GM19238 (cell line): ENCODE measurements around the gene TRAF7.

Experiments
- DNase-seq: peaks from one replicate; pipeline ENCODE4 v3.0.0; 2011; ENCODE audit warnings: low spot score; ENCODE audit not compliant: insufficient read length

The TRAF7 gene

DNA sequence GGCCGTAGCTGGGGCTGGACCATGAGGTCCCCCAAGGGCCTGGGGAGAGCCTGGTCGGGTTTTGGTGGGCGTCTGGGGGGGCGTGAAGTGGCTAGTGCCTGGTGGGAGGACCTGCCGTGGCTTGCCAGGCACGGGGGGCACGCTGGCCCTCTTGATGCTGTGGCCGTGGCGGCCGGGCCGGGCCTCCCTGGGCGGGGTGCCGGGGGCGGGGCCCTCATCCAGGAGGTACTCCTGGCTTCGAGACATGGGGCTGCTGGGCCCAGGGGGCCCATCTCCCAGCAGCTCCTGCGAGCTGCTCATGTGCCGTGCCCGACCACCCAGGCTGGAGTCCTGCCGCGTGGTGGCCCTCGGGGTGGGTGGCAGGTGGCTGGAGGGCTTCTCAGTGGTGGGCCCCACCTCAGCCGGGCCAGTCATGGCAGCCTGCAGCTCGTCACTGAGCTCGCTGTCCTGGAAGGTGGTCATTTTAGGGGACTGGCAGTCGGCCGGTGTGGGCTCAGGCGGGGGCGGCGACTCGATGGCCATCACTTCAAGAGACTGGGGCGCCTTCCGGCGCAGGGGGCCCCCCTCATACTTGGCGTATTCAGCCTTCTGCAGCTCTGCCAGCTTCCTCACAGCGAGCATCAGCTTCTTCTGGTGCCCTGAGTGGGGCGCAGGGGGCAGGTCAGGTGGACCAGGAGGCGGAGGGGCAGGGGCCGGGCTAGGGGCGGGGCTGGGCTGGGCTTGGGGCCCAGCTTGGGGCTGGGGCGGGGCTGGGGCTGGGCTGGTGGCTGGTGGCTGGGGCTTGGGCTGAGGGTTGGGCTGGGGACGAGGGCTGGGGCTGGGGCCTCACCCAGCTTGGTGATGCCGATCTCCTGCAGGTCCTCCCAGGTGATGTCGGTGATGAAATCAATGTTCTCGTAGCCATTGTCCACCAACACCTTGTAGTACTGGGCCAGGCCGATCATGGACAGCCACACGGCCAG, 25.7 kb downstream of the TRAF7 start:
- no peak for DNase-seq

DNA sequence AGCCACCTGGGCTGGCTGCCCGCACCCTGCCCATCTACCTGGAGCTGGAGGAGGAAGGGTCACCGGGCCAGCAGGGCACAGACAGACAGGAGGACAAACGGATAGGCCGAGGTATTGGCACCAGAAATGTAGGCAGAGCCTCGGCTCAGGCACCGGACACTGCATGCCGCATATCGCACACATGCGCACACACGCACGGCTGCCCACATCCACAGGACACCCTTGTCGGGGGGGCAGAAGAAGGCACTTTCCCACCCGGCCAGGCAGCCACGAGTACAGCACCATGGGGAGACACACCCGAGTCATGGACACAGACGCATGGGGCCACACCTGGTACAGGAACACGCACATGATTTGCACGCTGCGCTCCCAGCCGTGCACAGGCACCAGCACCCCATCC, 26.4 kb downstream of the TRAF7 start:
- no peak for DNase-seq

DNA sequence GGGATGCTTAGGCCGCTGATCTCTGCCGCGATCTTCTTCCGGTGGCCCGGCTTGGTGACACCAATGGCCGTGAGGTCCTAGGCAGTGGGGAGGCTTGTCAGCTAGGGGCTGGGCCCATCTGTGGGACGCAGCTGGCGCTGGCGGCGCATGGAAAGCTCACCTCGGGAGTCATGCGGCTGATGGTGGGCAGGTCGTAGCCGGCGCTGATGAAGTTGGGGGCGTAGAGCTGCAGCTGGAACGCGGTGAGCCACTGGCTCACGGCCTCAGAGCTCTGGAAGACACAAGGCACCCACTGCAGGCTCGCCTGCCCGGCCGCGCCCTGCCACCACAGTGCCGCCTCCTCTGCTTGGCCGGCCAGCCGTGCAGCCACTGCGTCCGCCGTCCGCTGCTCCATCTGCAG, 28.1 kb downstream of the TRAF7 start:
- DNase-seq: no peak

DNA sequence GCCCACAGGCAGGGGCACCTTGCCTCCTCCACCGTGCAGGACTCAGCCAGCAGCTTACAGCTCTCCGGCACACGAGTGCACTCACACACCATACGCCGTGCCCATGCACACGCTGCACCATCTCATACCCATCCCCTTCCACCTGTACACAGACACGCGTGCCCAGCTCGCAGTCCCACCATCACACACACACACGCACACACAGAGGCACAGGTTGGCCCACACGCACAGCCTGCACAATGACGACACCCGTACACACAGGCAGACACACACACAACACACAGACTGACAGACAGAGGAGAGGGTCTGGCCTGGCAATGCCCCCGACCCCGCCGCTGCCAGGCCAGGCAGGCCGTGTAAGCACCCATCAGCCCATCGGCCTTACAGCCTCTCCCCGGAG, 28.8 kb downstream of the TRAF7 start:
- no peak for DNase-seq

- DNase-seq: no peak
These were observed 29.4 kb downstream of the TRAF7 start for GRCh38 chr16:2184962-2185361.

- DNase-seq: no peak
These were observed 30.5 kb downstream of the TRAF7 start for GRCh38 chr16:2186064-2186463.

GRCh38 chr16:2186505-2186904, 30.9 kb downstream of the TRAF7 start:
- no peak for DNase-seq

GRCh38 chr16:2187212-2187611, 31.6 kb downstream of the TRAF7 start:
- no peak for DNase-seq

GRCh38 chr16:2188395-2188794, 32.8 kb downstream of the TRAF7 start:
- DNase-seq: no peak

- no peak for DNase-seq
These were observed 33.8 kb downstream of the TRAF7 start for GRCh38 chr16:2189252-2189893.

GRCh38 chr16:2190002-2190658, 34.5 kb downstream of the TRAF7 start:
- no peak for DNase-seq

- no peak for DNase-seq
These were observed 35.3 kb downstream of the TRAF7 start for GRCh38 chr16:2190659-2191445.

DNA sequence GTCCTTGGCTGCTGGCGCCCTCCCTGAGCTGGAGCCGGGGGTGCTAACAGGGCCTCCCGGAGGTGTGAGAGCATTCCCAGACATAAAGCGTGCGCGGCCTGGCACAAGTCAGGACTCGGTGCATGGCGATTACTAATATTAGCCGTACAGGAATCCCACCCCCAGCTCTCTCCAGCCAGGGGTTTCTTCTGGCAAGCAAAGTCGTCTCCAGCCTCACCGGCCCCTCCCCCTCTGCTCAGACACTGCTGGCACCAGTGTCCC, 35.8 kb downstream of the TRAF7 start:
- no peak for DNase-seq

DNA sequence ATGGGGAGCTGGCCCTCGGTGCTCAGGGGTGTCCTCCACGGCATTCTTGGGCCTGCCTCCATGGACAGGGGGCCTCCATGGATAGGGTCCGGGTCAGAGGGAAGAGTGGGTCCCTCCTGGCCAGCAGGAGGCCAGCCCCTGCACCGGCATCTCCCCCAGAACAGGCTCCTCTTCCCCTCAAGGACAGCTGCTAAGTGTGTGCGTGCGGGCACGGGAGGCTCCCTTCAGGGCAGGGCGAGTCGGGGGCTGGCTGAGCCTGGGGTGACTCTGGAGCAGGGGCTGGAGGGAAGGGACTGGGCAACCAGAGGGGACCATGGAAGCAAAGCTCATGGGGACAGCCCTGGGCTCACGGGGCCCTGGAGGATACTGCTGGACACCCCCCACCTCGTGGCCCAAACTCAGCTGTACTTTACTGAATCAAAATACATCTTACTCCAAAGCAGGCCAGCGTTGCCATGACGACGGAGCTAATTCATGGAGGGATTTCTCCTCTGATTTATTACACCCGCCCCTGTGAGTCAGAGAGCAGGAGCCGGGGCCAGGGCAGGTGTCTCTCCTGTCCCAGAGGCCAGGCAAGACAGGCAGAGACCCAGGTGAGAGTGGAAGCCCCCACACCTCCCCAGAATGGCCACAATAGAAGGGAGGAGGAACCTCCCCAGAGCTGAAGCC, 38.7 kb downstream of the TRAF7 start:
- no peak for DNase-seq

- peak; percentile 65 for DNase-seq
These were observed 39.3 kb downstream of the TRAF7 start for GRCh38 chr16:2194852-2195321.

DNA sequence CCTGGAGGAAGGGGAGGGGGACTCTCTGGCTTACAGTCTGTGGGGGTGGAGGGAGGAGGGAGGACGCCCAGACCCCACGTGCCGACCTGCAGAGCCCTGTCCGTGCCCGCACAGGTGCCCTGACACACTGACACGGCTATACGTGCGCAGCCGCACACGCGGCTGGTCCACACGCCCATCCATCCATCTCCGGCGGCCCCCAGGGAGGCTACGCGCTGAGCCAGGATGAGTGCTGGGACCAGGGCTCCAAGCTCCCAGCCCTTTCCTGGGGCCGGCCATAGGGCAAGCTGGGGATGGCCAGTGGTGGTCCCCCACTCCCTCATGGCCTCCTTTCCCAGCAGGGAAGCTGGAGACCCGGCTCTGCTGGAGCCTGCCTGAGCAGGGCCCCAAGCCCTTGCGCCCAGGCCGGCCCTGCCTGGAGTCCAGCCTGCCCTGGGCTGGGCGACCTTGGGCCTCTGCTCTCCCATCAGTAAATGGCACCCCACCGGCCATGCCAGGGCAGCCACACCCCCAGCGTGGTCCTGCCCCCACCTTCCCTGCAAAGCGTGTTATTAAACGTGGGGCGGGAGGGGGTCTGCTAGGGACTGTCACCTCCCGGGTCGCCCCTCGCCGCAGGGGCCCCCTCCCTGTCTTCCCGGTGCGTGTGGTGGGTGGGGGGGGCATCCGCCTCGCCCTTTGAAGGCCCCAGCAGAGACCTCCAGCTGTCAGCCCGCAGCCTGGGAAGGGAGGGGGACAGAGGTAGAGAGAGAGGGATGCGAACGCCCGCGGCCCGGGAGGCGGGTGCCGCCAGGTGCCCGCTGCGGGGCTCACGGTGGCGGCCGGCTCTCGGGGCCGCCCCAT, 40.0 kb downstream of the TRAF7 start:
- DNase-seq: no peak

DNA sequence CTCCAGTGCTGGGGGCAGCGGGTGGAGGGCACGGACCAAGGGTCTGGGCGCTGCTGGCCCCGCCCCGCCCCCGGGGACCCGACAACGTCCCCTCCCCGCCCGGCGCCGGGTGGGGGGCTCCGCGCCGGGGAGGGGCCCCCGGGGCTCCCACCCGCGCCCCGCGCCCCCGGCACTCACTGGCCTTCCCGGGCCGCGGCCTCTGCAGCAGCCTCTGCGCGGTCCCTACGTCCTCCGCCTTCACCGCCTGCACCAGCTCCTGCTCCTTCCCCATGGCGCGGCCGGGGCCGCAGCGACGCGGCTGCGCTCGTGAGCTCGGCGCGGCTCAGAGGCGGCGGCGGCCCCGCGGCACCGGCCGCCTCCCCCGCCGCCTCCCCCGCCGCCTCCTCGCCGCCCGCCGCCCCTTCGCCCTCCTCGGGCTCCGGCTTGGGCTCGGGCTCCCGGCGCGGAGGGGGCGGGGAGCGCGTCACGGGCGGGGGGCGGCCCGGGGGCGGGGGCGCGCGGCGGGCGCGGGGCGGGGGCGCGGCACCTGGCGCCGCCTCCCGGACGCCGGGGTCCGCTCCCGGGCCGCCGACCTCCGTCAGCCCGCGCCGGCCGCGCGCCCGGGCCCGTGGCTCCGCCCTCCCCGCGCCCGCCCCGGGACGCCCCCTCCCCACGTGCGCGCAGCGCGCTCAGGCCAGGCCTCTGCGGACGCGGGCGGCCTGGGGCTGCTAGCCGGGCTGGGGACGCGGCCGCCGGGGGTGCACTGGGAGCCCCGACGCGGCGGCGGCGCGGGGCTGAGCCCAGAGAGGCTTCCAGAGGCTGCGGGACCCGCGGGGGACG, 40.8 kb downstream of the TRAF7 start, which contains the start of gene CASKIN1:
CASKIN1 (minus strand) TSS at position 444 of the 819 bp plus-strand sequence; CDS start at position 271, 173 bp downstream.
- no peak for DNase-seq

- no peak for DNase-seq
These were observed 41.5 kb downstream of the TRAF7 start for GRCh38 chr16:2196981-2197511.

DNA sequence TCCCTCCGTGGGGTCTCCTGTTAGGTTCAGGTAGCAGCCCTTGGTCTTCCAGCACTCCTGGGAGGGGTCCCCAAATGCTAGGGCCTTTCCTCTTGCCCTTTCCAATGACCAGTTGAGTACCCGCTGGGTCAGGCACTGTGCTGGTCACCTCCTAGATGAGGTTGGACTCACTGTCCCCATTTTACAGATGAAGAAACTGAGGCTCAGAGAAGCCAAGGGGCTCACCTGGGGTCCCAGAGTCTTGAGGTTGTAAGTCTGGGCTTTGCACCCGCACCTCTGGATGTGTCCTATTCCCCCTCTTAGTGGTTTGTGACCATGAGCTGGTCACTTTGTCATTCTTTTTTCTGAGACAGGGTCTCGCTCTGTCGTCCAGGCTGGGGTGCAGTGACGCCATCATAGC, 42.2 kb downstream of the TRAF7 start:
- DNase-seq: no peak
